ENCODE data around the gene TUBA4A. TPM values are rescaled to one million over a fixed set of nuclear protein-coding genes. Genes with fewer than 3 reads are reported as not detected.
"Not testable (repeated sequence)": the region's sequence is repeated elsewhere in the genome, so short reads cannot be mapped to it uniquely, and the experiment has no call there.

The TUBA4A gene
- polyA plus RNA-seq, 1 experiment: 23.0 TPM

- ChIA-PET CTCF (interaction anchor here (1.1 kb wide), 1 partner anchor 90 kb away, joined by 3 read pairs; no protein-coding TSS in a partner anchor), POLR2A (no interaction called here)
- no peak overlapping the region for H3K4me3 ChIP-seq (ENCODE audit: low read depth, low read length)
- DNase-seq (ENCODE audit: low read depth): no peak
- no peaks in the 10 kb centered on the region for H3K27me3 ChIP-seq (ENCODE audit: control insufficient read depth, insufficient read depth, low read length)
- peaks cover 5% of the 10 kb centered on the region for H3K36me3 ChIP-seq (ENCODE audit: control insufficient read depth, insufficient read depth, low read length)
- TF ChIP-seq, protein P1, sequence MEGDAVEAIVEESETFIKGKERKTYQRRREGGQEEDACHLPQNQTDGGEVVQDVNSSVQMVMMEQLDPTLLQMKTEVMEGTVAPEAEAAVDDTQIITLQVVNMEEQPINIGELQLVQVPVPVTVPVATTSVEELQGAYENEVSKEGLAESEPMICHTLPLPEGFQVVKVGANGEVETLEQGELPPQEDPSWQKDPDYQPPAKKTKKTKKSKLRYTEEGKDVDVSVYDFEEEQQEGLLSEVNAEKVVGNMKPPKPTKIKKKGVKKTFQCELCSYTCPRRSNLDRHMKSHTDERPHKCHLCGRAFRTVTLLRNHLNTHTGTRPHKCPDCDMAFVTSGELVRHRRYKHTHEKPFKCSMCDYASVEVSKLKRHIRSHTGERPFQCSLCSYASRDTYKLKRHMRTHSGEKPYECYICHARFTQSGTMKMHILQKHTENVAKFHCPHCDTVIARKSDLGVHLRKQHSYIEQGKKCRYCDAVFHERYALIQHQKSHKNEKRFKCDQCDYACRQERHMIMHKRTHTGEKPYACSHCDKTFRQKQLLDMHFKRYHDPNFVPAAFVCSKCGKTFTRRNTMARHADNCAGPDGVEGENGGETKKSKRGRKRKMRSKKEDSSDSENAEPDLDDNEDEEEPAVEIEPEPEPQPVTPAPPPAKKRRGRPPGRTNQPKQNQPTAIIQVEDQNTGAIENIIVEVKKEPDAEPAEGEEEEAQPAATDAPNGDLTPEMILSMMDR (IDR thresholded peaks at IDR 0.05; ENCODE audit: insufficient read depth, low read depth, low read length): no peak
Measured at GRCh38 chr2:219204425-219205164, 49.1 kb downstream of the TUBA4A start.

- H3K4me3 ChIP-seq (ENCODE audit: low read depth, low read length); H3K27me3 ChIP-seq (ENCODE audit: control insufficient read depth, insufficient read depth, low read length); H3K36me3 ChIP-seq (ENCODE audit: control insufficient read depth, insufficient read depth, low read length); POLR2A ChIA-PET; DNase-seq (ENCODE audit: low read depth); CTCF ChIA-PET: not testable (repeated sequence)
Measured at GRCh38 chr2:219201331-219201730, 52.4 kb downstream of the TUBA4A start.

DNA sequence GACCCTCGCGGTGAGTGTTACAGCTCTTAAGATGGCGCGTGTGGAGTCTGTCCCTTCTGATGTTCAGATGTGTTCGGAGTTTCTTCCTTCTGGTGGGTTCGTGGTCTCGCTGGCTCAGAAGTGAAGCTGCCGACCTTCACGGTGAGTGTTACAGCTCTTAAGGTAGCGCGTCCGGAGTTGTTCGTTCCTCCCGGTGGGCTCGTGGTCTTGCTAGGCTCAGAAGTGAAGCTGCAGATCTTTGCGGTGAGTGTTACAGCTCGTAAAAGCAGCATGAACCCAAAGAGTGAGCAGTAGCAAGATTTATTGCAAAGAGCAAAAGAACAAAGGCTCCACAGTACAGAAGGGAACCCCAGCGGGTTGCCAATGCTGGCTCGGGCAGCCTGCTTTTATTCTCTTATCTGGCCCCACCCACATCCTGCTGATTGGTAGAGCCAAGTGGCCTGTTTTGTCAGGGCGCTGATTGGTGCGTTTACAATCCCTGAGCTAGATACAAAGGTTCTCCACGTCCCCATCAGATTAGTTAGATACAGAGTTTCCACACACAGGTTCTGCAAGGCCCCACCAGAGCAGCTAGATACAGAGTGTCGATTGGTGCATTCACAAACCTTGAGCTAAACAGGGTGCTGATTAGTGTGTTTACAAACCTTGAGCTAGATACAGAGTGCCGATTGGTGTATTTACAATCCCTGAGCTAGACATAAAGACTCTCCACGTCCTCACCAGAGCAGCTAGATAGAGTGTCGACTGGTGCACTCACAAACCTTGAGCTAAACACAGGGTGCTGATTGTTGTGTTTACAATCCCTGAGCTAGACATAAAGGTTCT is 53.0 kb downstream of the TUBA4A start:
- POLR2A ChIA-PET; H3K4me3 ChIP-seq (ENCODE audit: low read depth, low read length); H3K27me3 ChIP-seq (ENCODE audit: control insufficient read depth, insufficient read depth, low read length); DNase-seq (ENCODE audit: low read depth); H3K36me3 ChIP-seq (ENCODE audit: control insufficient read depth, insufficient read depth, low read length): not testable (repeated sequence)
- CTCF ChIA-PET: interaction anchor here (0.7 to 1.9 kb wide), 2 partner anchors 29 to 94 kb away, joined by 3 to 7 read pairs; no protein-coding TSS in a partner anchor

Small RNAs within 50 kb of the gene (small RNA-seq; reads per million reads assigned to genes)
- gene MIR153-1 (ENCODE audit: insufficient read length, low read depth, low replicate concordance): not detected

Other genes with a start within 250 kb of the TUBA4A start
- not detected in 2 replicates for gene CFAP65, start 212.4 kb downstream of the TUBA4A start, polyA plus RNA-seq (2011; rRNA removed)
- 0.05 TPM in 2 replicates for gene IHH, start 193.0 kb downstream of the TUBA4A start, polyA plus RNA-seq (2011; rRNA removed)
- 23.9 and 24.1 TPM in 2 replicates for gene NHEJ1, start 93.1 kb downstream of the TUBA4A start, polyA plus RNA-seq (2011; rRNA removed)
- gene SLC23A3, start 83.9 kb downstream of the TUBA4A start, polyA plus RNA-seq (2011; rRNA removed): 1.1 and 1.3 TPM in 2 replicates
- gene CNPPD1, start 77.0 kb downstream of the TUBA4A start, polyA plus RNA-seq (2011; rRNA removed): 43.5 and 66.9 TPM in 2 replicates
- 95.9 and 131 TPM in 2 replicates for gene RETREG2, start 75.6 kb downstream of the TUBA4A start, polyA plus RNA-seq (2011; rRNA removed)
- 45.6 and 62.9 TPM in 2 replicates for gene ZFAND2B, start 47.1 kb downstream of the TUBA4A start, polyA plus RNA-seq (2011; rRNA removed)
- gene ABCB6, start 35.0 kb downstream of the TUBA4A start, polyA plus RNA-seq (2011; rRNA removed): 20.3 and 33.4 TPM in 2 replicates
- gene ATG9A, start 24.3 kb downstream of the TUBA4A start, polyA plus RNA-seq (2011; rRNA removed): 105 and 132 TPM in 2 replicates
- 30.0 and 37.7 TPM in 2 replicates for gene ANKZF1, start 24.1 kb downstream of the TUBA4A start, polyA plus RNA-seq (2011; rRNA removed)
- 9.4 and 9.5 TPM in 2 replicates for gene GLB1L, start 8.5 kb downstream of the TUBA4A start, polyA plus RNA-seq (2011; rRNA removed)
- 41.6 and 64.2 TPM in 2 replicates for gene STK16, start 8.4 kb downstream of the TUBA4A start, polyA plus RNA-seq (2011; rRNA removed)
- not detected in 2 replicates for gene TUBA4B, start 675 bp downstream of the TUBA4A start, polyA plus RNA-seq (2011; rRNA removed)
- gene DNAJB2, start 25.4 kb upstream of the TUBA4A start, polyA plus RNA-seq (2011; rRNA removed): 45.0 and 57.3 TPM in 2 replicates
- 3.2 and 7.0 TPM in 2 replicates for gene PTPRN, start 55.5 kb upstream of the TUBA4A start, polyA plus RNA-seq (2011; rRNA removed)
- not detected in 2 replicates for gene RESP18, start 78.8 kb upstream of the TUBA4A start, polyA plus RNA-seq (2011; rRNA removed)
- 69.2 and 134 TPM in 2 replicates for gene DNPEP, start 134.0 kb upstream of the TUBA4A start, polyA plus RNA-seq (2011; rRNA removed)
- 5.4 and 7.0 TPM in 2 replicates for gene DES, start 164.5 kb upstream of the TUBA4A start, polyA plus RNA-seq (2011; rRNA removed)
- 47.0 and 69.9 TPM in 2 replicates for gene SPEG, start 180.9 kb upstream of the TUBA4A start, polyA plus RNA-seq (2011; rRNA removed)
- gene GMPPA, start 245.0 kb upstream of the TUBA4A start, polyA plus RNA-seq (2011; rRNA removed): 123 and 171 TPM in 2 replicates